Spleen (tissue), 11 donors: ENCODE measurements around the gene ALG12. TPM values are rescaled to one million over a fixed set of nuclear protein-coding genes. Genes with fewer than 3 reads are reported as not detected.

ENCODE experiments used
- DNase-seq: peaks from one replicate; pipeline ENCODE4 v3.0.0-alpha.2; 2020
- H3K27ac ChIP-seq, 8 donors: fragments of 200-600 bp; sonication (generic) in 7 of 8; 1 replicate in 4 of 8; 2 replicates in 4 of 8; pipeline versions ENCODE4 v1.5.0 to v1.8.0; 2016 to 2021; ENCODE audit warnings: inconsistent platforms in 4 of 8, mild to moderate bottlenecking in 4 of 8, moderate library complexity in 1 of 8
- H3K27me3 ChIP-seq, 7 donors: fragments of 200-600 bp; sonication (generic) in 6 of 7; replicated peaks in 1 of 7; 1 replicate in 4 of 7; 2 replicates in 3 of 7; pipeline versions ENCODE4 v1.5.0 to v1.8.0; 2016 to 2021; ENCODE audit warnings: inconsistent platforms in 3 of 7, mild to moderate bottlenecking in 1 of 7
- H3K36me3 ChIP-seq, 6 donors: fragments of 200-600 bp; sonication (generic) in 5 of 6; 1 replicate in 4 of 6; 2 replicates in 2 of 6; pipeline versions ENCODE4 v1.5.0 to v1.8.0; 2016 to 2021; ENCODE audit warnings: inconsistent platforms in 2 of 6
- H3K4me1 ChIP-seq, 6 donors: fragments of 200-600 bp; sonication (generic) in 5 of 6; 1 replicate in 3 of 6; 2 replicates in 3 of 6; pipeline versions ENCODE4 v1.5.0 to v1.8.0; 2016 to 2021; ENCODE audit warnings: inconsistent platforms in 3 of 6
- H3K4me3 ChIP-seq, 8 donors: fragments of 200-600 bp; sonication (generic) in 7 of 8; 1 replicate in 4 of 8; 2 replicates in 4 of 8; pipeline versions ENCODE4 v1.5.0 to v1.8.0; 2016 to 2021; ENCODE audit warnings: inconsistent platforms in 4 of 8, mild to moderate bottlenecking in 4 of 8, moderate library complexity in 2 of 8
- H3K9me3 ChIP-seq, 8 donors: fragments of 200-600 bp; sonication (generic) in 7 of 8; 1 replicate in 4 of 8; 2 replicates in 4 of 8; pipeline versions ENCODE4 v1.5.0 to v1.8.0; 2016 to 2021; ENCODE audit warnings: inconsistent platforms in 4 of 8
- POLR2A ChIP-seq, 3 donors: fragments of 450-650 bp; IDR thresholded peaks; one replicate each; pipeline ENCODE4 v1.5.1; 2017; ENCODE audit warnings: antibody characterized with exemption in 3 of 3, mild to moderate bottlenecking in 1 of 3
- POLR2AphosphoS5 ChIP-seq, 3 donors: sonication (generic); formaldehyde crosslinking; IDR thresholded peaks; one replicate each; pipeline ENCODE4 v1.5.1; 2017; ENCODE audit warnings: antibody characterized with exemption in 3 of 3
- WGBS, 5 donors: extraction: QIAGEN DNeasy Blood & Tissue Kit in 3 of 5; methylation state at CpG; one replicate each; pipeline versions ENCODE4 v1.1.5 to v1.1.7; 2013 to 2018; 5-methylcytosine and 5-hydroxymethylcytosine counted together
- intact Hi-C: fragments of 100-400 bp; cut with DNase I; formaldehyde crosslinking; loops from one replicate; pipeline ENCODE4 v1.15.0; 2023; ENCODE audit warnings: low total_unique reads
- polyA plus RNA-seq, 3 donors: library from polyadenylated mRNA; stranded (reverse); fragments of 200-250 nt; gene quantifications; one replicate each; pipeline ENCODE4 v1.2.1, GENCODE V29; 2013
- total RNA-seq, 7 donors: library from RNA; depleted of rRNA in 3 of 7; stranded (reverse); fragments of >200 nt in 3 of 7; fragmentation: NEBNext Ultra II Directional in 4 of 7; extraction: Animal tissue kit (Norgen Biotek cat#: 25700) in 4 of 7; gene quantifications; one replicate each; pipeline versions ENCODE4 v1.1.0 to v1.2.1, GENCODE V29; 2016 to 2021
- TF ChIP-seq, protein P1 (sequence below), 11 experiments: fragments of 200-600 bp in 7 of 11; fragments of 450-650 bp in 4 of 11; sonication (generic) in 4 of 11; IDR thresholded peaks in 8 of 11; conservative IDR thresholded peaks in 3 of 11; 1 replicate in 7 of 11; 2 replicates in 4 of 11; pipeline versions ENCODE4 v1.4.0 to v1.8.0; 2016 to 2021; ENCODE audit warnings: antibody characterized with exemption in 11 of 11, inconsistent platforms in 4 of 11, mild to moderate bottlenecking in 1 of 11
- donor health status: healthy with polysubstance abuse.
- donor health status: DM: no; HTN: no; CAD: no; lungs with moderate emphysema.
- donor health status: DM: no; HTN: no; CAD: no.
- donor health status: Bipolar disorder and iron deficiency.
- donor health status: healthy.
- donor health status: DM: no; HTN: no; CAD: no.
- donor health status: DM: yes; HTN: yes; CAD: no.

ALG12 gene
- total and polyA plus RNA-seq, 10 donors: 5.7 to 20.1 (median 11.8) TPM

DNA sequence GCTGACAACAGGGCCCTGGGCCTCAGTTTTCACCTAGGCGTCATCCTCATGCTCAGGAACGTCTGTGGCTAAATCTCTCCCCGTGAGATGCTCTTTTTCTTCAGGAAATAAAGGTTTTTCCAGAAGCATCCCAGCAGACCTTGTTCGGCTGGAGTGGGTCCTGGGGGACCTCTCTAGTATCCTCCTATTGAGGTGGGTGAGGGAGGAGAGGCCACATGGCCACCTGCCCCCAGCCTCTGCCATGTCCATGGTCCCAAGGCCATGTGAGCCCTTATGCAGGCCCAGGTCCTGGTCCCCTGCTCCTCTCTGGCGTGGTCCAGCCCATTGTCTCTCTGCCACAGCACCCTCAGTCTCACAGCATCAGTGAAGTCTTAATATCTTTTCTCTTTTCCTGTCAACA lies 22.0 kb downstream of the ALG12 start:
- intact Hi-C loops: no loop called here
- no peaks in the 10 kb centered on the region for H3K27me3 ChIP-seq
- WGBS, 5 donors: 88 to 95% (median 91%) methylated on average over 5 of the region's 5 CpGs
- H3K36me3 ChIP-seq: peaks cover 0 to 70% (median 8%) of the 10 kb centered on the region in 6 donors
- TF ChIP-seq, protein P1, sequence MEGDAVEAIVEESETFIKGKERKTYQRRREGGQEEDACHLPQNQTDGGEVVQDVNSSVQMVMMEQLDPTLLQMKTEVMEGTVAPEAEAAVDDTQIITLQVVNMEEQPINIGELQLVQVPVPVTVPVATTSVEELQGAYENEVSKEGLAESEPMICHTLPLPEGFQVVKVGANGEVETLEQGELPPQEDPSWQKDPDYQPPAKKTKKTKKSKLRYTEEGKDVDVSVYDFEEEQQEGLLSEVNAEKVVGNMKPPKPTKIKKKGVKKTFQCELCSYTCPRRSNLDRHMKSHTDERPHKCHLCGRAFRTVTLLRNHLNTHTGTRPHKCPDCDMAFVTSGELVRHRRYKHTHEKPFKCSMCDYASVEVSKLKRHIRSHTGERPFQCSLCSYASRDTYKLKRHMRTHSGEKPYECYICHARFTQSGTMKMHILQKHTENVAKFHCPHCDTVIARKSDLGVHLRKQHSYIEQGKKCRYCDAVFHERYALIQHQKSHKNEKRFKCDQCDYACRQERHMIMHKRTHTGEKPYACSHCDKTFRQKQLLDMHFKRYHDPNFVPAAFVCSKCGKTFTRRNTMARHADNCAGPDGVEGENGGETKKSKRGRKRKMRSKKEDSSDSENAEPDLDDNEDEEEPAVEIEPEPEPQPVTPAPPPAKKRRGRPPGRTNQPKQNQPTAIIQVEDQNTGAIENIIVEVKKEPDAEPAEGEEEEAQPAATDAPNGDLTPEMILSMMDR (IDR thresholded peaks at IDR 0.05 in 8 of 11, conservative IDR thresholded peaks at IDR 0.05 in 3 of 11): no peak
- TF ChIP-seq POLR2AphosphoS5 (IDR thresholded peaks at IDR 0.05): peak in 1 of 3 donors; percentile 24
- H3K9me3 ChIP-seq: peaks cover 0 to 14% (median 7%) of the 10 kb centered on the region in 8 donors
- DNase-seq: peak; percentile 28
- no peak overlapping the region for H3K27ac ChIP-seq
- H3K4me3 ChIP-seq: no peak overlapping the region
- no peaks in the 10 kb centered on the region for H3K4me1 ChIP-seq

DNA sequence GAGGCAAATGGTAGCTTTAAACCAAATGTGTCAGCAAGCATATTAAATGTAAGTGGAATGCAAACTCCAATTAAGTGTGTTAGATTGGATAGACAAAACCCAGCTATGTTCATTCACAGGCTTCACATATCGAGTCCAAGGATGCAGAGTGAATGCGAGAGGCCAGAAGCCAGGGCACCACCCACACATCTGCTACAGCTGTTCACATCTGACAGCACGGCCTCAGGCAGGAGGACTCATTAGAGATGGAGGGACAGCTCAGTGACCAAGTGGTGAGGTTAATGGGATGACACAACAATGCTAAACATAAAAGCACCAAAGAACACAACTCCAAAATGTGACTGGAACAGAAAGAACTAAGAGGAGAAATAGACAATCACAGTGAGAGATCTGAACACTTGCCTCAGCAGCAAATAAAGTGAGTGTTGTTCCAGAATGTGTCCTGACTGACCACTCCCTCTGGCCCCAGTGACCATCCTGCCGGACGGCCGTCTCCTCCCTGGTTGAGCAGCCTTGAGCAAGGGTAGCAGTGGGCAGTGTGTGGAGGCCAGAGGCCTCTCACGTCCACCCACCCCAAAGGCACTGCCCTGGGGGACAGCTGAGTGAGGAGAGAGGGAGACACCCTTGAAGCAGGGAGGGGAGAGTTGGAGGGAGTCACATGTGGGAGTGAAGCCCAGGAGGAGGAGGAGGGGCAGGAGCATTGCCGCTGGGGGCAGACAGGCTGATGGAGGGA lies 23.8 kb downstream of the ALG12 start:
- intact Hi-C loops: no loop called here
- WGBS, 5 donors: 86 to 91% (median 88%) methylated on average over 8 of the region's 8 CpGs
- Histone ChIP-seq H3K9me3 (peaks cover 0 to 24% (median 13%) of the 10 kb centered on the region in 8 donors), H3K27ac (no peak overlapping the region), H3K4me3 (no peak overlapping the region), H3K4me1 (no peaks in the 10 kb centered on the region), H3K27me3 (no peaks in the 10 kb centered on the region), H3K36me3 (peaks cover 0 to 70% (median 5%) of the 10 kb centered on the region in 6 donors)
- TF ChIP-seq POLR2AphosphoS5 (IDR thresholded peaks at IDR 0.05) (peak in 2 of 3 donors; percentile 13 to 60), POLR2A (IDR thresholded peaks at IDR 0.05) (no peak)
- TF ChIP-seq, protein P1 (IDR thresholded peaks at IDR 0.05 in 8 of 11, conservative IDR thresholded peaks at IDR 0.05 in 3 of 11): no peak
- DNase-seq: peak; percentile 46

DNA sequence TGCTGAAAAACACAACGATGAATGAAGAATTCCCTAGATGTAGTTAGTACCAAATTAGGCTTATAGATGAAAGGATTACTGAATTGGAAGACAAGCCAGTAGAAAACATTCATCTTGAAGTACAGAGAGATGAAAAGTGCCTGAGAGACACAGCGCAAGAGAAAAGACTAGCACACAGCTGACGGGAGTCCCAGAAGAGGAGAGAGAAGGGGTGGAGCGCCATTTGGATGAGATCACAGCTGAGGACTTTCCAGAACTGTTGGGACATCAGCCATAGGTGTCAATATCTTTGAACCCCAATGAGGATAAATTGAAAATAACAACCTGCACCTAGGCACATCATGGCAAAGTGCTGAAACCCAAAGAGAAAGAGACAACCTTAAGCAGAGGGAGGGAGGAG lies 25.2 kb downstream of the ALG12 start:
- 91 to 100% (median 96%) methylated on average over 4 of the region's 4 CpGs for WGBS, 5 donors
- no peaks in the 10 kb centered on the region for H3K27me3 ChIP-seq
- H3K9me3 ChIP-seq: peaks cover 0 to 26% (median 16%) of the 10 kb centered on the region in 8 donors
- no peaks in the 10 kb centered on the region for H3K4me1 ChIP-seq
- intact Hi-C loops: no loop called here
- peaks cover 0 to 70% (median 13%) of the 10 kb centered on the region in 6 donors for H3K36me3 ChIP-seq
- no peak overlapping the region for H3K27ac ChIP-seq
- H3K4me3 ChIP-seq: no peak overlapping the region
- no peak for DNase-seq
- no peak for TF ChIP-seq POLR2AphosphoS5 (IDR thresholded peaks at IDR 0.05)
- TF ChIP-seq, protein P1 (IDR thresholded peaks at IDR 0.05 in 8 of 11, conservative IDR thresholded peaks at IDR 0.05 in 3 of 11): no peak
- no peak for TF ChIP-seq POLR2A (IDR thresholded peaks at IDR 0.05)

DNA sequence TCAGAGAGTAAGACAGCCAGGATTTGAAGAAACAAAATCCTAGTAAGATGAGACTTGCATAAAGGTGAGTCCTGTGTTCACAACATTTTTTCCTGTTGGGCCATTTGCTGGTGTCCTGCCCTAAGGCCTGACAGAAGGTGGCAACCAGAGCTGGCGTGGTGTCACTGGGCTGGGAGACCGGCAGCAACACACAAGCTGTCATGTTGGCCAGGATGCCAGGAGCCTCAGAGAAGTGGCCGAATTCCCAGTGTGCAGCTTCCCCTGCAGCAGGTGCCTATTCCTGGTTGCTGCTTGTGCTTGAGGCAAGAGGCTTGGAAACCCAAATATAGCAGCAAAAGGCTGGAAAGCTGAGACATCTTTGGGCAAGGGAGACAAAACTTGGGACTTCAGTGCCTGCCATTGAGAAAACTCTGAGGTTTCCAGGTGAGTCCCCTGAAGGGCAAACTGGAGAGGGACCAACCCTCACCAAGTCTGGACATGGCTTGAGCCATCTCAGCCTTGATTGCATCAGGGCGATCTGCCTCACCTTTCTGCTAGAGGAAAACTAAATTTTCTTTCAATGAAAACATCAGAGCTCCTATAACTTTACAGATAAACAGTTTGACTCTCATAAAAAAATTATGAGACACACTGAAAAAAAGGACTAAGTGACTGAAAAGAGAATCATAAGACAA lies 25.9 kb downstream of the ALG12 start:
- H3K36me3 ChIP-seq: peaks cover 0 to 70% (median 13%) of the 10 kb centered on the region in 6 donors
- WGBS, 5 donors: 91 to 99% (median 97%) methylated on average over 4 of the region's 4 CpGs
- peak; percentile 62 for DNase-seq
- H3K4me3 ChIP-seq: no peak overlapping the region
- no peaks in the 10 kb centered on the region for H3K27me3 ChIP-seq
- H3K4me1 ChIP-seq: no peaks in the 10 kb centered on the region
- TF ChIP-seq, protein P1 (IDR thresholded peaks at IDR 0.05 in 8 of 11, conservative IDR thresholded peaks at IDR 0.05 in 3 of 11): no peak
- TF ChIP-seq POLR2A (IDR thresholded peaks at IDR 0.05): no peak
- no peak for TF ChIP-seq POLR2AphosphoS5 (IDR thresholded peaks at IDR 0.05)
- intact Hi-C loops: no loop called here
- no peak overlapping the region for H3K27ac ChIP-seq
- H3K9me3 ChIP-seq: peaks cover 0 to 26% (median 16%) of the 10 kb centered on the region in 8 donors
